GM23248 (cell line): ENCODE measurements around the gene CALML3.

Experiments
- EZH2 ChIP-seq: fragments of 200-600 bp; sonication (generic); IDR thresholded peaks from 2 replicates; pipeline ENCODE4 v1.6.1; 2018; ENCODE audit warnings: antibody characterized with exemption, mild to moderate bottlenecking; ENCODE audit not compliant: insufficient read depth, poor library complexity, severe bottlenecking
- EZH2phosphoT487 ChIP-seq: fragments of 200-600 bp; sonication (generic); IDR thresholded peaks from 2 replicates; pipeline ENCODE4 v1.6.1; 2018; ENCODE audit warnings: antibody characterized with exemption, moderate library complexity, mild to moderate bottlenecking, low read depth; ENCODE audit not compliant: insufficient read depth

GRCh38 chr10:5545011-5545410, 20.2 kb downstream of the CALML3 start:
- no peak for TF ChIP-seq EZH2
- no peak for TF ChIP-seq EZH2phosphoT487
